GM12891 (cell line): ENCODE data around the gene MAPK8IP2.

Experiments
- POLR2A ChIP-seq: IDR thresholded peaks from 2 replicates; pipeline ENCODE4 v1.6.1; 2011; ENCODE audit warnings: low read depth, low read length, control low read depth
- POLR2AphosphoS5 ChIP-seq: IDR thresholded peaks from 2 replicates; pipeline ENCODE4 v1.6.1; 2011; ENCODE audit warnings: low read depth, low read length, control low read depth

DNA sequence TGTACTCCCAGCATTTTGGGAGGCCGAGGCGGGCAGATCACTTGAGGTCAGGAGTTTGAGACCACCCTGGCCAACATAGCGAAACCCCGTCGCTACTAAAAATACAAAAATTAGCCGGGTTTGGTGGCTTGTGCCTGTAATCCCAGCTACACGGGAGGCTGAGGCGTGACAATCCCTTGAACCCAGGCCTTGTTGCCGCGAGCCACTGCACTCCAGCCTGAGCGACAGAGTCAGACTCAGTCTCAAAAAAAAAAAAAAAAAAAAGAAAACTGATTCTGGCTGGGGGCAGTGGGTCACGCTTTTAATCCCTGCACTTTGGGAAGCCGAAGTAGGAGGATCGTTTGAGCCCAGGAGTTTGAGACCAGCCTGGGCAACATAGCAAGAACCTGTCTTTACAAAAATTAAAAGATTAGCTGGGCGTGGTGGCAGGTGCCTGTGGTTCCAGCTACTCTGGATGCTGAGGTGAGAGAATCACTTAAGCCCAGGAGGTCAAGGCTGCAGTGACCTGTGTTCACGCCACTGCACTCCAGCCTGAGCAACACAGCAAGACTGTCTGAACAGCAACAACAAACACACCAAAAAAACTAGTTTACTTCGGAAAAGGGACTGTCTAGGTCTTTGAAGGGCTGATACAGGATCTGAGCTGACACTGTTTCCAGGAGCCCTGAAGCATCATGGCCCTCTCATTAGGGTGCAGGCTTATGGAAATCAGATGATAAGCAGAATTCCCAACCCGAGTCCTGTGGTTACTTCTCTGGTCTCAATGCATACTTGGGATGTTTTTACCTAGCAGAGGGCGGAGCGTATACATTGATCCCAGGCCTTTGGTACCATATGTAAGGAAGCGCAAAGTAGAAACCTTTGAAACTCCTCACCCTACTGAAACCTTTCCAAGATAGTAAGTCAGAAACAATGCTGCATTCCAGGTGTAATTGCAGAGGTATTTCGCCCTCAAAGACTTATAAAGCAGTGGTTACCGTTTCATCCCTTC lies 16.2 kb upstream of the MAPK8IP2 start:
- TF ChIP-seq POLR2AphosphoS5 = no peak
- TF ChIP-seq POLR2A = no peak
